ENCODE data around the gene ZNF528. TPM values are rescaled to one million over a fixed set of nuclear protein-coding genes. Genes with fewer than 3 reads are reported as not detected.

Gene ZNF528
- total RNA-seq, 1 donor from 2014 or later, result 48.7 TPM

DNA sequence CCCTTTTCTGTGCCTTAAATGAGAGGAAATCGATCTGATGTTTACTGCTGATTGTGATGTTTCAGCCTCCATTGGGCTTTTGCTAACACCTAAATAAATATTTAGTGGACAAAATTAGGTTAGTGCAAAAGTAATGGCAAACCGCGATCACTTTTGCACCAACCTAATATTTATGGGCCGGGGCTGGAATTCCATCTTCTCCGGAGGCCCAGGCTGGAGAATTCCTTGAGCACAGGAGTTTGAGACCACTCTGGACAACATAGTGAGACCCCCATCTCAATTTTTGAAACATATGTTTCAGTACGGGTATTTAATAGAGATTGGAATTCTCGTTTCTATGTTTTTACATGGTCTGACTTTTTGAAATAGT lies 27.3 kb upstream of the ZNF528 start:
- peaks cover 43% of the 10 kb centered on the region for H3K36me3 Mint-ChIP-seq (ENCODE audit: unreplicated experiment)
- peak overlapping the region; percentile 99 for H3K27ac Mint-ChIP-seq (ENCODE audit: unreplicated experiment)
- peak overlapping the region; percentile 95 for H3K4me3 Mint-ChIP-seq (ENCODE audit: unreplicated experiment)
- H3K4me1 Mint-ChIP-seq (ENCODE audit: low read depth, unreplicated experiment), result no peaks in the 10 kb centered on the region
- TF ChIP-seq CTCF (IDR thresholded peaks at IDR 0.05; ENCODE audit: partially characterized antibody, unreplicated experiment), result no peak
- no peak for DNase-seq
- peaks cover 34% of the 10 kb centered on the region for H3K9me3 Mint-ChIP-seq (ENCODE audit: unreplicated experiment)
- peaks cover 3% of the 10 kb centered on the region for H3K27me3 Mint-ChIP-seq (ENCODE audit: unreplicated experiment)

DNA sequence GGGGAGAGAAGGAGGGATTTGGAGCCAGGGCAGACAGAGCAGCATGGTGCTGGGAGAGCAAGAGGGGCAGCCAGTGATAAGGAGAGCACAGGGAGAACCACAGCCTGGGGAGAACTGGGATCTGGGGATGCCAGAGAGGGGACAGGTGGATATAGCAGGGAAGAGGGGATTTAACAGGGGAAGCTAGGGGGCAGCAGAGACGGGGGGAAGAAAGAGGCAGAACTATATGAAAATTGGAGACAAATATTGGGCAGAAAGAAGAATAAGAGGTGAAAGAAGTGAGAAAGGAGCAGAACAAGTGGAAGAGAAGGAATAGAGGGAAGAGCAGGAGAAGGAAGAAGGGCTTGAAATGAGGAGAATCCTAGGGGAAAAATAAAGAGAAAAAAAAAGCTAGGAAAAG lies 6.5 kb upstream of the ZNF528 start:
- no peak overlapping the region for H3K4me3 Mint-ChIP-seq (ENCODE audit: unreplicated experiment)
- peaks cover 47% of the 10 kb centered on the region for H3K36me3 Mint-ChIP-seq (ENCODE audit: unreplicated experiment)
- TF ChIP-seq CTCF (IDR thresholded peaks at IDR 0.05; ENCODE audit: partially characterized antibody, unreplicated experiment), result no peak

DNA sequence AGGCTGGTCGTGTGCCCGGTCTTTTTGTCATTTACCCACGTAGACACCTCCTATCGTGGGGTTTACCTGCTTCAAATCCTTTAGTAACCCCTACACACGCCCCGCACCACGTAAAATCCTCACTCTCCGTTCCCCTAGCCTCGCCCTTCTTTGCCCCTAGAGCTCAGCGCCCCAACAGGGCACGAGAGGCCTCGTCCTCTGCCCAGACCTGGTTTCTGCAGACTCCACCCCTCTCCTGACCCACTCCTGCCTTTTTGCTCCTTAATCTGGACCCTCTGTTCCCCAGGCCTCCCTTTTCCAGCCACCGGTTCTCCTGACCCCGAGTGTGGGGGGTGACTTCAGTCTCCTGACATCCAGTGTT lies 412 bp downstream of the ZNF528 start:
- peak; percentile 21 for DNase-seq
- Mint-ChIP-seq H3K27ac (ENCODE audit: unreplicated experiment) (peak overlapping the region; percentile 95), H3K9me3 (ENCODE audit: unreplicated experiment) (peaks cover 19% of the 10 kb centered on the region), H3K4me3 (ENCODE audit: unreplicated experiment) (peak overlapping the region; percentile 96), H3K4me1 (ENCODE audit: low read depth, unreplicated experiment) (peaks cover 2% of the 10 kb centered on the region), H3K36me3 (ENCODE audit: unreplicated experiment) (peaks cover 63% of the 10 kb centered on the region), H3K27me3 (ENCODE audit: unreplicated experiment) (peaks cover 6% of the 10 kb centered on the region)
- no peak for TF ChIP-seq CTCF (IDR thresholded peaks at IDR 0.05; ENCODE audit: partially characterized antibody, unreplicated experiment)

More for the DNA sequence above, 6.5 kb upstream of the ZNF528 start:
- Mint-ChIP-seq H3K4me1 (ENCODE audit: low read depth, unreplicated experiment) (no peaks in the 10 kb centered on the region), H3K27me3 (ENCODE audit: unreplicated experiment) (no peaks in the 10 kb centered on the region), H3K27ac (ENCODE audit: unreplicated experiment) (no peak overlapping the region), H3K9me3 (ENCODE audit: unreplicated experiment) (peaks cover 10% of the 10 kb centered on the region)
- DNase-seq, result no peak

- no peak for DNase-seq
- peaks cover 77% of the 10 kb centered on the region for H3K36me3 Mint-ChIP-seq (ENCODE audit: unreplicated experiment)
- no peak overlapping the region for H3K4me3 Mint-ChIP-seq (ENCODE audit: unreplicated experiment)
- peaks cover 12% of the 10 kb centered on the region for H3K9me3 Mint-ChIP-seq (ENCODE audit: unreplicated experiment)
- TF ChIP-seq CTCF (IDR thresholded peaks at IDR 0.05; ENCODE audit: partially characterized antibody, unreplicated experiment), result no peak
- peaks cover 3% of the 10 kb centered on the region for H3K27me3 Mint-ChIP-seq (ENCODE audit: unreplicated experiment)
- no peaks in the 10 kb centered on the region for H3K4me1 Mint-ChIP-seq (ENCODE audit: low read depth, unreplicated experiment)
- H3K27ac Mint-ChIP-seq (ENCODE audit: unreplicated experiment), result no peak overlapping the region
Observed at GRCh38 chr19:52410276-52410675, 12.6 kb downstream of the ZNF528 start.

- peaks cover 14% of the 10 kb centered on the region for H3K9me3 Mint-ChIP-seq (ENCODE audit: unreplicated experiment)
- no peaks in the 10 kb centered on the region for H3K4me1 Mint-ChIP-seq (ENCODE audit: low read depth, unreplicated experiment)
- DNase-seq, result no peak
- no peak overlapping the region for H3K4me3 Mint-ChIP-seq (ENCODE audit: unreplicated experiment)
- H3K27ac Mint-ChIP-seq (ENCODE audit: unreplicated experiment), result no peak overlapping the region
- H3K27me3 Mint-ChIP-seq (ENCODE audit: unreplicated experiment), result no peaks in the 10 kb centered on the region
- TF ChIP-seq CTCF (IDR thresholded peaks at IDR 0.05; ENCODE audit: partially characterized antibody, unreplicated experiment), result no peak
- peaks cover 64% of the 10 kb centered on the region for H3K36me3 Mint-ChIP-seq (ENCODE audit: unreplicated experiment)
Observed at GRCh38 chr19:52415711-52416110, 18.1 kb downstream of the ZNF528 start.

Data from glutamatergic neuron (in vitro differentiated cells).